Measurements from ENCODE around the gene C2. TPM values are rescaled to one million over a fixed set of nuclear protein-coding genes. Genes with fewer than 3 reads are reported as not detected.

The C2 gene
- polyA plus RNA-seq, 1 donor from 2014 or later, result not detected

DNA sequence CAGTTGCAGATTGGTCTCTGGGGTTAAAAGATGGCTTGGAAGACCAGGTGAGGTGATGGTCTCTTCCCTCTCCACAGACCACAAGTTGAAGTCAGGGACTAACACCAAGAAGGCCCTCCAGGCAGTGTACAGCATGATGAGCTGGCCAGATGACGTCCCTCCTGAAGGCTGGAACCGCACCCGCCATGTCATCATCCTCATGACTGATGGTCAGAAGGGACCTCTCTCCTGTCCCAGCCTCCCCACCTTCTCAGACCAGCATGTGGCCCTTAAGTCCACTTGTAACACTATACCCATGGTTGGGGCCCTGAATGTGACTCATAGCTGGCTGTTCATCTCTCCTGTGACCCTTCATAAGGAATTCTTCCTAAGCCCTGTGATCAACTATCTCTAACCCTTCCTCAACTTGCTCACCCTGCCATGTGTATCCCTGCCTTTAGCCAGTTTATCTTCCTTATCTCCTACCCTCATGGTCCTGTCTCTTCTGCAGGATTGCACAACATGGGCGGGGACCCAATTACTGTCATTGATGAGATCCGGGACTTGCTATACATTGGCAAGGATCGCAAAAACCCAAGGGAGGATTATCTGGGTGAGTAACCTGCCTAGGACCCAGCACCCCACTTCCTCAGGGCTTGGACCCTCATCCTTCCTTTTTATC lies 21.4 kb downstream of the C2 start:
- Mint-ChIP-seq H3K27me3 (peaks cover 15% of the 10 kb centered on the region), H3K9me3 (no peaks in the 10 kb centered on the region), H3K27ac (peak overlapping the region in 2 of 3 donors; percentile 14 to 75), H3K4me1 (no peaks in the 10 kb centered on the region), H3K4me3 (no peak overlapping the region), H3K36me3 (no peaks in the 10 kb centered on the region)

DNA sequence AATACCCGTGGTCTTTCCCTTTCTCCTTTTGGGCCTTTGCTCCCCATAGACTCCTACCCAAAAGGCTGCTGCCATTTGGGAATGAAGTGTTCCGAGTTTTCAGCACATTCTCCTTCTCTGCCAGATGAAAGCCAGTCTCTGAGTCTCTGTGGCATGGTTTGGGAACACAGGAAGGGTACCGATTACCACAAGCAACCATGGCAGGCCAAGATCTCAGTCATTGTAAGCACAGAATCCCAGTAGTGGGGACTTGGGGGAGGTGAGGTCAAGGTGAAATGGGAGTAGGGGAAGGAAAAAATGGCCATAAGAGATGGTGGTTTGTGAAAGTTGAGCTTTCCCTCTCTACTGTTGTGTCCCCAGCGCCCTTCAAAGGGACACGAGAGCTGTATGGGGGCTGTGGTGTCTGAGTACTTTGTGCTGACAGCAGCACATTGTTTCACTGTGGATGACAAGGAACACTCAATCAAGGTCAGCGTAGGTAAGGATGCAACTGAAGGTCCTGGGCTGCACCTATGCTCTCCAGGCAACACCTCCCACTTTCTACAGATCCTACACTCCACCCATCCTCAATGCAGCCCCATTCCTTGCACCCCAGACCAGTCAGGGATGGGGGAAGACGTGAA lies 22.5 kb downstream of the C2 start:
- Mint-ChIP-seq H3K27ac (no peak overlapping the region), H3K36me3 (peaks cover 2% of the 10 kb centered on the region), H3K4me1 (no peaks in the 10 kb centered on the region)

DNA sequence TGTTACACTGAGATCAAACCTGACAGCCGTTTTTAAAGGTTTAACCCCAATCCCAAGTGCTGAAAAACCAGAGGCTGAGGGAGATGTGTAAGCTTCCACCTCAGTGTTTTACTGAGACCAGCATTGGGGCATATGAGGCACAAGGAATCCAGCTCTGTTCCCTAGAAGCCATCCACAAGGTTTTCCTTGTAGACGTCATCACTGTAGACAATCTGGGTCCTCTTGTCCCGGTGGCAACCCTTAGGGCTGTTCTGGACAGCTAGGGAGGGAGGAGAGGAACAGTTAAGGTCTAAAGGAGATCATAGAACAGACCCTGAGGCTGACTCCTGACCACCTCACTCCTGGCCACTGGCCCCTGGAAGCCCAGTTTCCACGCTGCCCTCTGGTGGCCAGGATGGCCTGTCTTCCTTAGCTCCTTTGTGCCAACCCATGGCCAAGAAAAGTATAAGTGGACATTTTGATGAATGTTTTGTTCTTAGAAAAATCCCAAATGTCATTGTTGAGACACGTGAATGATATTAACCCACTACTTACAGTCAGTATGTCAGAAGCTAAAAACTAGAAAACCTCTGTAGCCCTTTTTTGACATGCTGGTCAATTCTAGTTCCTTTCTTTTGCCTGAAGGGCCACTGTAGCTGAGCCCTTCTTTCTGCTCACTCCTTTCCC lies 24.8 kb downstream of the C2 start:
- no peaks in the 10 kb centered on the region for H3K27me3 Mint-ChIP-seq
- peaks cover 4% of the 10 kb centered on the region for H3K36me3 Mint-ChIP-seq
- H3K4me1 Mint-ChIP-seq, result peaks cover 0 to 2% (median 0%) of the 10 kb centered on the region in 3 donors
- no peak overlapping the region for H3K4me3 Mint-ChIP-seq
- H3K27ac Mint-ChIP-seq, result peak overlapping the region in 1 of 3 donors; percentile 29
- H3K9me3 Mint-ChIP-seq, result no peaks in the 10 kb centered on the region

More for the DNA sequence above, 22.5 kb downstream of the C2 start:
- H3K27me3 Mint-ChIP-seq, result peaks cover 5% of the 10 kb centered on the region
- no peaks in the 10 kb centered on the region for H3K9me3 Mint-ChIP-seq
- H3K4me3 Mint-ChIP-seq, result no peak overlapping the region

DNA sequence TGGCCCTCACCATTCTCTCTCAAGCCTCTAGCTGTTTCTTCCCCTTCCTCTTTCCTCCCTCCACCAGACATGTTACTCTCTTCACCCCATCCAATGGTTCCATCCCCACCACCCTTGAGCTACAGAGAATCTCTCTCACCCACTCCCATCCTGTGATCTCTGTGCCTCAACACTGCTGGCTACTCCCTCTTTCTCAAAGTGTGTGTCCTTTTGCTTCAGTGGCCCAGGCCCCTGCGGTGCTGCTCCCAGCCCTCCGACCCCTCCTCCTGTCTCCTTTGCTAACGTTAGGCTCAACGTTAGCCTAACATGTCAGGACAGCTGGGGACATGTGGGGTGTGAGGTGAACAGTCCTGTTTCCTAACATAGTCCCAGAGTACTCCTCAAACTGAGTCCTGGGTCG lies 25.4 kb downstream of the C2 start:
- peaks cover 4% of the 10 kb centered on the region for H3K36me3 Mint-ChIP-seq
- H3K4me1 Mint-ChIP-seq, result peaks cover 4 to 7% (median 4%) of the 10 kb centered on the region in 3 donors
- H3K27ac Mint-ChIP-seq, result peak overlapping the region in 1 of 3 donors; percentile 29
- H3K4me3 Mint-ChIP-seq, result no peak overlapping the region
- no peaks in the 10 kb centered on the region for H3K27me3 Mint-ChIP-seq
- no peaks in the 10 kb centered on the region for H3K9me3 Mint-ChIP-seq

DNA sequence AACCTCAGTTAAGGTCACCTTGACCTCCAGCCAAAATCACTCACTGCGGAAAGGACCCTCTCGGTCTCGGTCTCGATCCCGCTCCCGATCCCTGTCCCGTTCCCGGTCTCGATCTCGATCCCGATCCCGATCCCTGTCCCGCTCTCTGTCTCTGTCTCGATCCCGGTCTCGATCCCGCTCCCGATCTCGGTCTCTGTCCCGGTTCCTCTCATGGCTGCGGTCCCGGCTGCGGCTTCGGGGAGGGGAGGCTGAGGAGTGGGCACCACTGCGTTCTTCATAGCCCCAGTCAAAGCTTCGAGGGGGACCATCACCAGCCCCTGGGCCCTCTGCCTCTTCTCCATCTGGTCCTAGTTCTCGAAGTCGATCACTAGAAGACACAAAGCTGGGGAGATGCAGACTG lies 27.0 kb downstream of the C2 start:
- Mint-ChIP-seq H3K27ac (peak overlapping the region in 1 of 3 donors; percentile 25), H3K9me3 (no peaks in the 10 kb centered on the region), H3K4me1 (peaks cover 12 to 18% (median 15%) of the 10 kb centered on the region in 3 donors), H3K4me3 (peak overlapping the region in 1 of 4 donors; percentile 9), H3K27me3 (no peaks in the 10 kb centered on the region), H3K36me3 (peaks cover 4% of the 10 kb centered on the region)

DNA sequence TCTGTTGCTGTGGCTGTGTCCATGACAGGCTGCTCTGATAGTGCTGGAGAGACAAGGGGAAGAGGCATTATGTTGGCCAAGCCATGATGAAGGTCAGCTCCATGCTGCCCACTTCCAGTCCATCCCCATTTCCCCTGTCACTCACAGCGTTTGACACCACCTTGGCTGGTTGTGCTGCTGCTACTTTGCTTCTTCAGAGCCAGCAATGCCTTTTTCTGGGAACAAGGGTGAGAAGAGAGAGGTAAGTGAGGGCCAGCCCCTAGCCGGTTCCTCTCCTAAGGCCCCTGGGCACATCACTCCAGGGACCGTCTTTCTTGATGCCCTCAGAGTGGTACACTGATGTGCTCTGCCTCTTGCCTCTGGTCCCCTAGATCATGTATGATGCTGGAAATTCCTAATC lies 29.3 kb downstream of the C2 start:
- Mint-ChIP-seq H3K4me3 (peak overlapping the region in 1 of 4 donors; percentile 95), H3K4me1 (peaks cover 12 to 19% (median 18%) of the 10 kb centered on the region in 3 donors), H3K36me3 (peaks cover 6% of the 10 kb centered on the region), H3K9me3 (no peaks in the 10 kb centered on the region), H3K27ac (peak overlapping the region in 1 of 3 donors; percentile 97), H3K27me3 (no peaks in the 10 kb centered on the region)

DNA sequence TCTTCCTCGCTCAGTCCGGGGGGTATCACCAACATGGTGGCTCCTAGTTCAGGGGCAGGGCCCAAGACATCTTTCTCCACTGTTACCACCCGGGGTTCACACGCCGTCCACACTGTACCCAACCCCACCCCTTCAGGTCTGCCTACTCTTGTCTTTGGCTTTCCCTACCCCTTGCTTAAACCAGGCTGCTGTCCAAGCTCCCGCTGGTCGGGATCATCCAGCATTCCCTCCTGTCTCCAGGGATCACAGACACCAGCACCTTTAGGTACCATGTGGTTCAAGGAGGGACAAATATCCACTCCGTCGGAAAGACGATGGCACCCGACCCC lies 30.9 kb downstream of the C2 start:
- H3K36me3 Mint-ChIP-seq, result peaks cover 6% of the 10 kb centered on the region
- peak overlapping the region; percentile 95 to 97 (median 97) for H3K27ac Mint-ChIP-seq
- H3K9me3 Mint-ChIP-seq, result no peaks in the 10 kb centered on the region
- H3K4me1 Mint-ChIP-seq, result peaks cover 13 to 22% (median 18%) of the 10 kb centered on the region in 3 donors
- peak overlapping the region; percentile 92 to 98 (median 95) for H3K4me3 Mint-ChIP-seq
- no peaks in the 10 kb centered on the region for H3K27me3 Mint-ChIP-seq

DNA sequence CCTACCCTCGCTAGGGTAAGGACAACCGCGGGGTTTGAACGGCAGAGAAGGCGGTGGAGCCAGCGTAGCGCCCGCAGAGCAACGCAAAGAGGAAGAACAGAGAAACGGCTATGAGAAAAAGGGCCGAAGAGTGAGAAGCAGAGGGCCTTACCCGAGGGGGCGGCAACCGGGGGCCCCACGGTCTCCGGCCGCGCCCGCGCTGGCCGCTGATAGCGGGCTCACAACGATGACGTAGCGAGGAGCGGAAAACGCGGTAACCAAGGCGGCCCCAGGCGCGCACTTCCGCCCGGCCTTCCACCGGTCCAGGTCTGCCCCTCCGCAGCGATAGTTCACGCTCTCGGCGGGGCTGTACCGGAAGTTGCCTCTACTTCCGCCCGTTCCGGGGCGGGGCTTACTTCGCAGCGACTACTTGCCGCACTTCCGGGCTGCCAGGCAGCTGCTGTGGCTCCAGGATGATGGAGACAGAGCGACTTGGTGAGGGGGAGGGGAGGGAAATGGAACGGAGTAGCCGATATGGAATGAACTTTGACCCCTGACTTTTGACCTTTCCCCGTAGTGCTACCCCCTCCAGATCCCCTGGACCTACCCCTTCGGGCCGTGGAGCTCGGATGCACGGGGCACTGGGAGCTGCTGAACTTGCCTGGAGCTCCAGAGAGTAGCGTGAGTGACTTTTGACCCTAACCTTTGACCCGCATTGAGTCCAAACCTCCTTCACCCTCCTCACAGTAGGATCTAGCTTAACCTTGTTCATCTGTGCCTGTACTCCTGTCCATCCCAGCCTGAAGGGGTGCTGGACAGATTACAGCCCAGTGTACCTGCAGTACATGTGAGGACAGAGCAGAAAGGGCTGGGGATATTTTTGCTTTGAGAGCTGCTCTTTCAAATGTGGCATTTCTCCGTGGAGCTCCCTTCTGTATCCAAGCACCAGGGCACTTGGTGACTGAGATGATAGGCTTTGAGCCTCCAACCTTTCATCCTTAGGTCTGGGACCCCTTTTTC lies 31.5 kb downstream of the C2 start, which contains the start of the genes NELFE and SKIC2:
NELFE (minus strand) TSS at position 231 of the 999 bp plus-strand sequence. CDS start 525 bp downstream, outside the sequence.
SKIC2 (plus strand) TSS at position 435 of the 999 bp plus-strand sequence; CDS start at position 453, 18 bp downstream.
- Mint-ChIP-seq H3K4me3 (peak within 1 kb of the TSS; percentile 92 to 98 (median 95)), H3K4me1 (peaks cover 13 to 22% (median 18%) of the 10 kb centered on the region in 3 donors), H3K9me3 (no peaks in the 10 kb centered on the region), H3K27ac (peak within 1 kb of the TSS; percentile 95 to 97 (median 97)), H3K36me3 (peaks cover 6% of the 10 kb centered on the region), H3K27me3 (no peaks in the 10 kb centered on the region)

DNA sequence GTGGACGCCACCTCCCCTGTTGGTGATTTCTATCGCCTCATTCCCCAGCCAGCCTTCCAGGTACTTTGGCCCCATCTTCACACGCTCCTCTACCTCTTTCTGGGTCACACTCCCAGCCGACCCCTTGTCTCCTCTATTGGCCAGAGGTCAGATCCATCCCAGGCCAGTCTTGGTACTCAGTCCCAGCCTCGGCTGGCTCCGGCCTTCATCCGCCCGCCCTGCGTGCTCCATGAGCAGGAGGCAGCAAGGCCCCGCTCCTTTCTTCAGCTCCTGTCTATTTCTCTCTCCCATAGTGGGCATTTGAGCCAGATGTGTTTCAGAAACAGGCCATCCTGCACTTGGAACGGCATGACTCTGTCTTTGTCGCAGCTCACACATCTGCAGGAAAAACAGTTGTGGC lies 34.1 kb downstream of the C2 start:
- no peaks in the 10 kb centered on the region for H3K27me3 Mint-ChIP-seq
- H3K27ac Mint-ChIP-seq, result peak overlapping the region in 1 of 3 donors; percentile 72
- peaks cover 6% of the 10 kb centered on the region for H3K36me3 Mint-ChIP-seq
- H3K4me3 Mint-ChIP-seq, result peak overlapping the region in 1 of 4 donors; percentile 43
- no peaks in the 10 kb centered on the region for H3K9me3 Mint-ChIP-seq
- peaks cover 13 to 22% (median 18%) of the 10 kb centered on the region in 3 donors for H3K4me1 Mint-ChIP-seq

DNA sequence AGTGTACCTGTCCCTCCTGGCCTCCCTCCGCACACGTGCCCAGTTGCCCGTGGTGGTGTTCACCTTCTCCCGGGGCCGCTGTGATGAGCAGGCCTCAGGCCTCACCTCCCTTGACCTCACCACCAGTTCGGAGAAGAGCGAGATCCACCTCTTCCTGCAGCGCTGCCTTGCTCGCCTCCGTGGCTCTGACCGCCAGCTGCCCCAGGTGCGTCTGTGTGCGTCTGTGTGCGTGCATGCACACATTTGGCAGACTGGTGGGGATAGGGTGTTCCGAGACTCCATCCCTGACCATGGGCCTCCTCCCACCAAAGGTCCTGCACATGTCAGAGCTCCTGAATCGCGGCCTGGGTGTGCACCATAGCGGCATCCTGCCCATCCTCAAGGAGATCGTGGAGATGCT lies 36.4 kb downstream of the C2 start:
- Mint-ChIP-seq H3K4me3 (peak overlapping the region in 1 of 4 donors; percentile 23), H3K27me3 (no peaks in the 10 kb centered on the region), H3K27ac (no peak overlapping the region), H3K4me1 (peaks cover 5 to 11% (median 6%) of the 10 kb centered on the region in 3 donors), H3K9me3 (no peaks in the 10 kb centered on the region), H3K36me3 (peaks cover 7% of the 10 kb centered on the region)

DNA sequence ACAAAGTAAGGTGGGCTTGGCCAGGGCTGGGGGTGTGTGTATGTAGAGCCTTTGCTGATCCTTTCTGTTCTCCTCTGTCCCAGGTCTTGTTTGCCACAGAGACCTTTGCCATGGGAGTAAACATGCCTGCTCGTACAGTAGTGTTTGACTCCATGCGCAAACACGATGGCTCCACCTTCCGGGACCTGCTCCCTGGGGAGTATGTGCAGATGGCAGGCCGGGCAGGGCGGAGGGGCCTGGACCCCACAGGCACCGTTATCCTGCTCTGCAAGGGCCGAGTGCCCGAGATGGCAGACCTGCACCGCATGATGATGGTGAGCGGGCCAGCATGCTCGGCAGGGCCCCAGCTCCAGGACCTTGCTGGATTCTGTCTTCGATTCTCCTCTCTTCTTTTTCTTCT lies 38.2 kb downstream of the C2 start:
- Mint-ChIP-seq H3K4me1 (peaks cover 0 to 9% (median 8%) of the 10 kb centered on the region in 3 donors), H3K9me3 (no peaks in the 10 kb centered on the region), H3K27ac (peak overlapping the region in 1 of 3 donors; percentile 19), H3K36me3 (peaks cover 12% of the 10 kb centered on the region), H3K27me3 (no peaks in the 10 kb centered on the region), H3K4me3 (peak overlapping the region in 1 of 4 donors; percentile 0)

DNA sequence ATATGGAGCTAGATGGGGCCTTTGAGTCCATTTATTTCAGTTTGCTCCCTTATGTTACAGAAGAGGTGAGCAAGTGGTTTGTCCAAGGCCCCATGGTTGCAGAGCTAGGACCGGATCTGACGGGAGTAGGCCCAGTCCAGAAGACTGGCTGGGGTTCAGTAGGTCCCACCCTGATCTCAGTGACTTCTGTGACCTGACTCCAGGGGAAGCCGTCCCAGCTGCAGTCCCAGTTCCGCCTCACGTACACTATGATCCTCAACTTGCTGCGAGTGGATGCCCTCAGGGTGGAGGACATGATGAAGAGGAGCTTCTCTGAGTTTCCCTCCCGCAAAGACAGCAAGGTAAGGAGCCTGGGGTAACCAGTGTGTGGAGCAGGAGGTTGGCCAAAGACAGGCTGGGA lies 39.0 kb downstream of the C2 start:
- Mint-ChIP-seq H3K27ac (peak overlapping the region in 1 of 3 donors; percentile 39), H3K4me3 (no peak overlapping the region), H3K9me3 (no peaks in the 10 kb centered on the region), H3K36me3 (peaks cover 12% of the 10 kb centered on the region), H3K4me1 (peaks cover 0 to 9% (median 8%) of the 10 kb centered on the region in 3 donors), H3K27me3 (no peaks in the 10 kb centered on the region)

DNA sequence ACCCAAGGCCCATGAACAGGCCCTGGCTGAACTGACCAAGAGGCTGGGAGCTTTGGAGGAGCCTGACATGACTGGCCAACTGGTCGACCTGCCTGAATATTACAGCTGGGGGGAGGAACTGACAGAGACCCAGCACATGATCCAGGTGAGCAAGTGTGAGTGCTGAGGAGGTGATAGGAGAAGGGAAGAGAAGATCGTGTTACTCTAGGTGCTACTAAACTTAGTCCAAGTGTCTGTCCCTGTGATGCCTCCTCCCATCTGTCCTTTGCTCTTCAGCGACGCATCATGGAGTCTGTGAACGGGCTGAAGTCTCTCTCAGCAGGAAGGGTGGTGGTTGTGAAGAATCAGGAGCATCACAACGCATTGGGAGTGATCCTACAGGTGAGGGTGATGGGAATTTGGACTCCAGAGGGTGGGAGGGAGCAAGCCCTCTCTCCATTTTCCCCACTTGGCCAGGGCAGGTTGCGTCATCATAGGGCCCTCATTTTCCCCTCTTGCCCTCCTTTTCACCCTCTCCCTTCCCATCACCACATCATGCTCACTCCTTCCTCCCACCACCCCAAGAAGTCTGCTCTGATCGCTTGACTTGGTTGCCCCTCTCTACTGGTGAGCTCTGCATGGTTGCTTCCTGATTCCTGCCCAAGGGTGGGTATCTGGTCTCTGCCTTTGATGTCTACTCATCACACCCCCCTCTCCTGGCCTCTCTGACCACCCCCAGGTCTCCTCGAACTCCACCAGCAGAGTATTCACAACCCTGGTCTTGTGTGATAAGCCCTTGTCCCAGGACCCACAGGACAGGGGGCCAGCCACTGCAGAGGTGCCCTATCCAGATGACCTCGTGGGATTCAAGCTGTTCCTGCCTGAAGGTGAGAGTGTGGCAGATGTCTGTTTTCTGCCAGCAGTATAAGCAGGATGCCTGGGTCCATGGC lies 39.7 kb downstream of the C2 start:
- Mint-ChIP-seq H3K4me1 (peaks cover 0 to 9% (median 7%) of the 10 kb centered on the region in 3 donors), H3K27me3 (peaks cover 2% of the 10 kb centered on the region), H3K4me3 (peak overlapping the region in 1 of 4 donors; percentile 24), H3K9me3 (no peaks in the 10 kb centered on the region), H3K36me3 (peaks cover 9% of the 10 kb centered on the region), H3K27ac (peak overlapping the region in 2 of 3 donors; percentile 48 to 84)
